Activated T-cell treated with anti-CD3 and anti-CD28 coated beads, Interleukin-2, amount 50 U/mL, for 4 hours (primary cell): Measurements from ENCODE around the gene MERTK. TPM values are rescaled to one million over a fixed set of nuclear protein-coding genes. Genes with fewer than 3 reads are reported as not detected.
A peak's percentile ranks its signal among the peaks of the same experiment; 100 is the strongest.
"Not testable (repeated sequence)": the region's sequence is repeated elsewhere in the genome, so short reads cannot be mapped to it uniquely, and the experiment has no call there.

Source experiments
- ATAC-seq, 2 donors: fragments of 200-7000 bp; cut with Tn5 transposase; one replicate each; pipeline ENCODE4 v1.10.0; 2021
- DNase-seq: peaks from one replicate; pipeline ENCODE4 v3.0.0-alpha.2; 2020
- H3K27me3 Mint-ChIP-seq: one replicate; pipeline ENCODE4 v1.8.0; 2021; ENCODE audit warnings: low read depth, mixed read lengths
- H3K36me3 Mint-ChIP-seq: one replicate; pipeline ENCODE4 v1.8.0; 2022; ENCODE audit warnings: mixed read lengths; ENCODE audit not compliant: insufficient read depth
- H3K4me1 Mint-ChIP-seq: one replicate; pipeline ENCODE4 v1.8.0; 2021; ENCODE audit warnings: low read depth, mixed read lengths
- H3K4me3 Mint-ChIP-seq: one replicate; pipeline ENCODE4 v1.8.0; 2021; ENCODE audit warnings: mild to moderate bottlenecking, moderate library complexity, mixed read lengths
- H3K9me3 Mint-ChIP-seq: one replicate; pipeline ENCODE4 v1.8.0; 2021; ENCODE audit warnings: mixed read lengths
- total RNA-seq, 3 donors: library from RNA; stranded (reverse); gene quantifications; one replicate each; pipeline ENCODE4 v1.2.1, GENCODE V29; 2021

The MERTK gene
- under 1 TPM; 0.42 to 0.87 (median 0.63) TPM for total RNA-seq

- Mint-ChIP-seq H3K27me3 (peaks cover 13% of the 10 kb centered on the region), H3K36me3 (no peaks in the 10 kb centered on the region), H3K9me3 (no peaks in the 10 kb centered on the region), H3K4me1 (peaks cover 6% of the 10 kb centered on the region), H3K4me3 (peak within 1 kb of the TSS; percentile 77)
- DNase-seq (peak; percentile 44), ATAC-seq (peak; percentile 87 to 90)
Observed at GRCh38 chr2:111897924-111898702, at the start of gene MERTK. Gene MERTK, plus strand, starts transcription at chr2:111898607. Its CDS starts 129 bp downstream, at chr2:111898736.

- H3K36me3 Mint-ChIP-seq: peaks cover 29% of the 10 kb centered on the region
- ATAC-seq: peak in 1 of 2 donors; percentile 43
- not testable (repeated sequence) for H3K4me1 Mint-ChIP-seq, H3K9me3 Mint-ChIP-seq, H3K4me3 Mint-ChIP-seq, H3K27me3 Mint-ChIP-seq, DNase-seq
Observed at GRCh38 chr2:111850646-111851045, 47.8 kb upstream of the MERTK start.

- ATAC-seq, H3K4me3 Mint-ChIP-seq, H3K4me1 Mint-ChIP-seq, DNase-seq, H3K9me3 Mint-ChIP-seq, H3K27me3 Mint-ChIP-seq: not testable (repeated sequence)
- H3K36me3 Mint-ChIP-seq: peaks cover 34% of the 10 kb centered on the region
Observed at GRCh38 chr2:111852544-111852943, 45.9 kb upstream of the MERTK start.

GRCh38 chr2:111860005-111860404, 38.4 kb upstream of the MERTK start:
- H3K9me3 Mint-ChIP-seq, DNase-seq, H3K4me3 Mint-ChIP-seq, H3K4me1 Mint-ChIP-seq, H3K27me3 Mint-ChIP-seq: not testable (repeated sequence)
- ATAC-seq: peak; percentile 30 to 48
- H3K36me3 Mint-ChIP-seq: peaks cover 28% of the 10 kb centered on the region

GRCh38 chr2:111865124-111865523, 33.3 kb upstream of the MERTK start:
- peaks cover 17% of the 10 kb centered on the region for H3K36me3 Mint-ChIP-seq
- H3K4me1 Mint-ChIP-seq, DNase-seq, H3K27me3 Mint-ChIP-seq, H3K4me3 Mint-ChIP-seq, H3K9me3 Mint-ChIP-seq, ATAC-seq: not testable (repeated sequence)

- H3K27me3 Mint-ChIP-seq, DNase-seq, H3K4me1 Mint-ChIP-seq, ATAC-seq, H3K4me3 Mint-ChIP-seq, H3K9me3 Mint-ChIP-seq: not testable (repeated sequence)
- H3K36me3 Mint-ChIP-seq: peaks cover 37% of the 10 kb centered on the region
Observed at GRCh38 chr2:111872806-111873205, 25.6 kb upstream of the MERTK start.

- DNase-seq (peak; percentile 80), ATAC-seq (peak; percentile 96)
- Mint-ChIP-seq H3K9me3 (no peaks in the 10 kb centered on the region), H3K4me3 (peak within 1 kb of the TSS; percentile 96), H3K27me3 (no peaks in the 10 kb centered on the region), H3K36me3 (peaks cover 5% of the 10 kb centered on the region), H3K4me1 (peaks cover 17% of the 10 kb centered on the region)
Observed at GRCh38 chr2:111883661-111884591, 14.5 kb upstream of the MERTK start, which contains the start of gene ANAPC1. Gene ANAPC1, minus strand, starts transcription at chr2:111884193. Its CDS starts 3,368 bp downstream, at chr2:111880825.

GRCh38 chr2:111884592-111884964, 13.8 kb upstream of the MERTK start:
- no peak for DNase-seq
- peaks cover 16% of the 10 kb centered on the region for H3K4me1 Mint-ChIP-seq
- peaks cover 4% of the 10 kb centered on the region for H3K36me3 Mint-ChIP-seq
- peak; percentile 3 to 5 for ATAC-seq
- no peaks in the 10 kb centered on the region for H3K27me3 Mint-ChIP-seq
- H3K4me3 Mint-ChIP-seq: peak overlapping the region; percentile 96
- no peaks in the 10 kb centered on the region for H3K9me3 Mint-ChIP-seq

GRCh38 chr2:111896024-111896423, 2.4 kb upstream of the MERTK start:
- Mint-ChIP-seq H3K9me3 (no peaks in the 10 kb centered on the region), H3K4me3 (no peak overlapping the region), H3K27me3 (peaks cover 13% of the 10 kb centered on the region), H3K4me1 (peaks cover 6% of the 10 kb centered on the region), H3K36me3 (no peaks in the 10 kb centered on the region)
- DNase-seq (no peak), ATAC-seq (no peak)

GRCh38 chr2:111896576-111896975, 1.8 kb upstream of the MERTK start:
- Mint-ChIP-seq H3K4me1 (peaks cover 6% of the 10 kb centered on the region), H3K36me3 (no peaks in the 10 kb centered on the region), H3K9me3 (no peaks in the 10 kb centered on the region), H3K4me3 (no peak overlapping the region), H3K27me3 (peaks cover 13% of the 10 kb centered on the region)
- ATAC-seq: no peak
- no peak for DNase-seq

- Mint-ChIP-seq H3K4me1 (peaks cover 6% of the 10 kb centered on the region), H3K4me3 (peak overlapping the region; percentile 77), H3K9me3 (no peaks in the 10 kb centered on the region), H3K36me3 (no peaks in the 10 kb centered on the region), H3K27me3 (peaks cover 13% of the 10 kb centered on the region)
- DNase-seq (no peak), ATAC-seq (no peak)
Observed at GRCh38 chr2:111897630-111897923, 830 bp upstream of the MERTK start.

GRCh38 chr2:111898703-111899514, 502 bp downstream of the MERTK start:
- Mint-ChIP-seq H3K4me3 (peak overlapping the region; percentile 72), H3K36me3 (no peaks in the 10 kb centered on the region), H3K27me3 (peaks cover 13% of the 10 kb centered on the region)

GRCh38 chr2:111900859-111901258, 2.5 kb downstream of the MERTK start:
- Mint-ChIP-seq H3K36me3 (no peaks in the 10 kb centered on the region), H3K9me3 (no peaks in the 10 kb centered on the region), H3K4me1 (peaks cover 6% of the 10 kb centered on the region), H3K4me3 (no peak overlapping the region), H3K27me3 (peaks cover 12% of the 10 kb centered on the region)
- DNase-seq: no peak
- no peak for ATAC-seq

More at GRCh38 chr2:111898703-111899514, 502 bp downstream of the MERTK start:
- no peak for DNase-seq
- peaks cover 6% of the 10 kb centered on the region for H3K4me1 Mint-ChIP-seq
- peak; percentile 24 to 46 for ATAC-seq
- no peaks in the 10 kb centered on the region for H3K9me3 Mint-ChIP-seq

- DNase-seq (no peak), ATAC-seq (no peak)
- Mint-ChIP-seq H3K4me1 (peaks cover 10% of the 10 kb centered on the region), H3K9me3 (no peaks in the 10 kb centered on the region), H3K4me3 (no peak overlapping the region), H3K36me3 (no peaks in the 10 kb centered on the region), H3K27me3 (peaks cover 3% of the 10 kb centered on the region)
Observed at GRCh38 chr2:111903516-111903915, 5.1 kb downstream of the MERTK start.
